ENCODE data around the gene FADS1.

FADS1 gene

GRCh38 chr11:61793829-61794204 lies 23.0 kb downstream of the FADS1 start:
- DNase-seq = no peak

GRCh38 chr11:61793083-61793828 lies 23.5 kb downstream of the FADS1 start:
- no peak for DNase-seq

- DNase-seq = peak; percentile 95
Observed at GRCh38 chr11:61792310-61793082, 24.3 kb downstream of the FADS1 start, which contains the start of the genes FEN1 and TMEM258. FEN1 (plus strand) TSS chr11:61792911; CDS start chr11:61795362, 2,451 bp downstream. TMEM258 (minus strand) TSS chr11:61792599; CDS start chr11:61792558, 41 bp downstream.

GRCh38 chr11:61791737-61792309 lies 25.0 kb downstream of the FADS1 start:
- peak; percentile 31 for DNase-seq

- peak; percentile 41 for DNase-seq
Observed at GRCh38 chr11:61787928-61788491, 28.8 kb downstream of the FADS1 start.

GRCh38 chr11:61785837-61786402 lies 30.9 kb downstream of the FADS1 start:
- DNase-seq = no peak

GRCh38 chr11:61784506-61784805 lies 32.3 kb downstream of the FADS1 start:
- no peak for DNase-seq

- no peak for DNase-seq
Observed at GRCh38 chr11:61783717-61784505, 32.9 kb downstream of the FADS1 start.

- no peak for DNase-seq
Observed at GRCh38 chr11:61782841-61783240, 34.0 kb downstream of the FADS1 start.

GRCh38 chr11:61782299-61782698 lies 34.5 kb downstream of the FADS1 start:
- DNase-seq = no peak

GRCh38 chr11:61781585-61781984 lies 35.2 kb downstream of the FADS1 start:
- DNase-seq = no peak

- DNase-seq = no peak
Observed at GRCh38 chr11:61780581-61781162, 36.1 kb downstream of the FADS1 start.

- no peak for DNase-seq
Observed at GRCh38 chr11:61779666-61780525, 36.9 kb downstream of the FADS1 start.

- DNase-seq = no peak
Observed at GRCh38 chr11:61778920-61779650, 37.7 kb downstream of the FADS1 start.

GRCh38 chr11:61778357-61778886 lies 38.4 kb downstream of the FADS1 start:
- no peak for DNase-seq

- DNase-seq = no peak
Observed at GRCh38 chr11:61777234-61778090, 39.3 kb downstream of the FADS1 start.

- no peak for DNase-seq
Observed at GRCh38 chr11:61776561-61777075, 40.2 kb downstream of the FADS1 start.
